Endothelial cell of umbilical vein (primary cell): ENCODE measurements around the gene MAFF. TPM values are rescaled to one million over a fixed set of nuclear protein-coding genes. Genes with fewer than 3 reads are reported as not detected.

Experiments used
- BruUV-seq: library from RNA; stranded (reverse); fragments of 400-500 nt; replicated peaks from 2 replicates; lab custom pipeline; 2021; lab: Mats Ljungman, UMichigan
- CTCF ChIA-PET: fragments of 300-600, 350-600 bp; sonication (Branson Sonifier 250); formaldehyde crosslinking; loops from one replicate; lab custom pipeline; 2021; ENCODE audit warnings: antibody characterized with exemption, inconsistent platforms; lab: Charles Lee
- POLR2A ChIA-PET: fragments of 300-600, 350-600 bp; sonication (Branson Sonifier 250); formaldehyde crosslinking; loops from one replicate; lab custom pipeline; 2021; ENCODE audit warnings: antibody characterized with exemption, inconsistent platforms; lab: Charles Lee
- DNase-seq: peaks from one replicate; pipeline ENCODE4 v3.0.0-alpha.2; 2011; ENCODE audit warnings: low read depth, low spot score
- FAIRE-seq: peaks from 2 replicates; lab custom pipeline; 2011; peaks lifted over from hg19 to GRCh38; lab: Jason Lieb, UNC
- H2AFZ ChIP-seq: 2 replicates; pipeline ENCODE4 v1.6.0; 2012; ENCODE audit warnings: low read depth, low read length, control low read depth, inconsistent platforms
- H3K27ac ChIP-seq: 2 replicates; pipeline ENCODE4 v1.5.1; 2011; ENCODE audit warnings: low read depth, mild to moderate bottlenecking, control low read depth, low read length, moderate library complexity; ENCODE audit not compliant: insufficient read depth
- H3K27me3 ChIP-seq, 2 experiments: 2 replicates each; pipeline versions ENCODE4 v1.6.0 to v1.6.1; 2011; ENCODE audit warnings: low read length in 2 of 2, mixed read lengths in 1 of 2; ENCODE audit not compliant: control insufficient read depth in 2 of 2, insufficient read depth in 2 of 2
- H3K36me3 ChIP-seq, 2 experiments: 2 replicates in 1 of 2; 3 replicates in 1 of 2; pipeline ENCODE4 v1.5.1; 2011; ENCODE audit warnings: low read length in 2 of 2, mild to moderate bottlenecking in 1 of 2, moderate library complexity in 1 of 2; ENCODE audit not compliant: control insufficient read depth in 2 of 2, insufficient read depth in 2 of 2; ENCODE audit errors: extremely low read depth in 1 of 2
- H3K4me1 ChIP-seq: 3 replicates; pipeline ENCODE4 v1.5.1; 2011; ENCODE audit warnings: mild to moderate bottlenecking, low read length; ENCODE audit not compliant: control insufficient read depth, insufficient read depth; ENCODE audit errors: extremely low read depth
- H3K4me2 ChIP-seq: 2 replicates; pipeline ENCODE4 v1.6.1; 2011; ENCODE audit warnings: low read length, control low read depth, mixed read lengths; ENCODE audit not compliant: insufficient read depth
- H3K4me3 ChIP-seq, 3 experiments: fragments of 200-600 bp in 1 of 3; sonication (generic), shearing (Covaris generic) in 1 of 3; replicated peaks in 1 of 3; 2 replicates each; pipeline ENCODE4 v1.5.1; 2011 to 2016; ENCODE audit warnings: control low read depth in 3 of 3, low read length in 3 of 3, mild to moderate bottlenecking in 2 of 3, inconsistent platforms in 1 of 3, low read depth in 1 of 3, moderate library complexity in 1 of 3; ENCODE audit not compliant: insufficient read depth in 1 of 3
- H3K79me2 ChIP-seq: 2 replicates; pipeline ENCODE4 v1.6.0; 2012; ENCODE audit warnings: low read length, inconsistent platforms; ENCODE audit not compliant: control insufficient read depth, insufficient read depth
- H3K9ac ChIP-seq: replicated peaks from 2 replicates; pipeline ENCODE3; 2011; ENCODE audit warnings: low read length, control low read depth; ENCODE audit not compliant: insufficient read depth; ENCODE audit errors: extremely low read depth
- H3K9me1 ChIP-seq: replicated peaks from 3 replicates; pipeline ENCODE4 v1.6.0; 2011; ENCODE audit warnings: mild to moderate bottlenecking, low read length; ENCODE audit not compliant: control insufficient read depth, insufficient read depth; ENCODE audit errors: extremely low read depth
- H3K9me3 ChIP-seq: replicated peaks from 2 replicates; pipeline ENCODE4 v1.5.1; 2012; ENCODE audit warnings: low read length, inconsistent platforms; ENCODE audit not compliant: control insufficient read depth, insufficient read depth
- H4K20me1 ChIP-seq: replicated peaks from 2 replicates; pipeline ENCODE3; 2011; ENCODE audit warnings: mild to moderate bottlenecking, low read length; ENCODE audit not compliant: control insufficient read depth, insufficient read depth; ENCODE audit errors: extremely low read depth
- EZH2 ChIP-seq: IDR thresholded peaks from 2 replicates; pipeline ENCODE4 v1.6.1; 2012; ENCODE audit warnings: borderline replicate concordance, low read depth, mild to moderate bottlenecking, moderate library complexity, low read length, inconsistent platforms; ENCODE audit not compliant: severe bottlenecking
- FOS ChIP-seq: IDR thresholded peaks from 2 replicates; pipeline ENCODE4 v1.6.1; 2011; ENCODE audit warnings: mild to moderate bottlenecking, low read length, moderate library complexity, borderline replicate concordance; ENCODE audit not compliant: insufficient read depth
- GATA2 ChIP-seq: IDR thresholded peaks from 2 replicates; pipeline ENCODE4 v1.7.0; 2011; ENCODE audit warnings: low read depth, mild to moderate bottlenecking, moderate library complexity, mixed read lengths, low read length; ENCODE audit not compliant: insufficient read length, insufficient read depth
- JUN ChIP-seq: IDR thresholded peaks from 2 replicates; pipeline ENCODE4 v1.6.1; 2011; ENCODE audit warnings: borderline replicate concordance, low read depth; ENCODE audit not compliant: insufficient read length, insufficient read depth
- MAX ChIP-seq: IDR thresholded peaks from 2 replicates; pipeline ENCODE4 v1.6.1; 2011; ENCODE audit not compliant: insufficient read depth, insufficient read length
- MYC ChIP-seq: IDR thresholded peaks from one replicate; pipeline ENCODE4 v1.6.1; 2011; ENCODE audit warnings: mild to moderate bottlenecking, low read depth, low read length
- POLR2A ChIP-seq: IDR thresholded peaks from 2 replicates; pipeline ENCODE4 v1.6.1; 2012; ENCODE audit warnings: low read depth, mild to moderate bottlenecking, control low read depth, low read length
- POLR2AphosphoS5 ChIP-seq: IDR thresholded peaks from 2 replicates; pipeline ENCODE4 v1.6.1; 2012; ENCODE audit warnings: low read depth, mild to moderate bottlenecking, control low read depth, low read length, moderate library complexity; ENCODE audit not compliant: insufficient read depth
- dilution Hi-C: fragments of 300-500 bp; cut with MboI; formaldehyde crosslinking; loops from one replicate; pipeline ENCODE4 v1.15.0; 2019; ENCODE audit warnings: low sequenced_read_pairs; ENCODE audit not compliant: extremely low pct_ligation_motif_present
- intact Hi-C: fragments of 100-400 bp; cut with micrococcal nuclease; formaldehyde crosslinking; loops from one replicate; pipeline ENCODE4 v1.10.0; 2022
- polyA plus RNA-seq, 4 experiments: library from polyadenylated mRNA; depleted of rRNA in 3 of 4; stranded (reverse) in 3 of 4; unstranded in 1 of 4; fragments of >200 nt; gene quantifications; 2 replicates each; pipeline versions ENCODE4 v1.2.1 to v1.2.3, GENCODE V29; 2011 to 2012; ENCODE audit warnings: missing spikeins in 1 of 4
- total RNA-seq: library from RNA; stranded (reverse); gene quantifications from 2 replicates; pipeline ENCODE4 v1.2.3, GENCODE V29; 2021
- TF ChIP-seq, protein P1 (sequence below), 2 donors: IDR thresholded peaks; 1 replicate in 1 of 2; 2 replicates in 1 of 2; pipeline ENCODE4 v1.5.1; 2011; ENCODE audit warnings: low read length in 2 of 2, mild to moderate bottlenecking in 2 of 2, moderate library complexity in 2 of 2, control low read depth in 1 of 2, inconsistent platforms in 1 of 2, low read depth in 1 of 2; ENCODE audit not compliant: insufficient read depth in 1 of 2; ENCODE audit errors: extremely low read depth in 1 of 2

The MAFF gene
- total and polyA plus RNA-seq, 2 donors (not counting 3 experiments of a cell fraction or from before 2014, with no cell fraction given) = 29.0 to 61.2 TPM

GRCh38 chr22:38170469-38170868, 31.3 kb upstream of the MAFF start:
- POLR2A ChIA-PET = no interaction called here

More at GRCh38 chr22:38170469-38170868, 31.3 kb upstream of the MAFF start:
- H3K4me3 ChIP-seq = no peak overlapping the region
- DNase-seq = no peak
- no peak for TF ChIP-seq EZH2
- TF ChIP-seq GATA2 = no peak
- TF ChIP-seq FOS = no peak
- TF ChIP-seq MAX = no peak
- no peak for TF ChIP-seq MYC
- TF ChIP-seq JUN = no peak
- TF ChIP-seq, protein P1, sequence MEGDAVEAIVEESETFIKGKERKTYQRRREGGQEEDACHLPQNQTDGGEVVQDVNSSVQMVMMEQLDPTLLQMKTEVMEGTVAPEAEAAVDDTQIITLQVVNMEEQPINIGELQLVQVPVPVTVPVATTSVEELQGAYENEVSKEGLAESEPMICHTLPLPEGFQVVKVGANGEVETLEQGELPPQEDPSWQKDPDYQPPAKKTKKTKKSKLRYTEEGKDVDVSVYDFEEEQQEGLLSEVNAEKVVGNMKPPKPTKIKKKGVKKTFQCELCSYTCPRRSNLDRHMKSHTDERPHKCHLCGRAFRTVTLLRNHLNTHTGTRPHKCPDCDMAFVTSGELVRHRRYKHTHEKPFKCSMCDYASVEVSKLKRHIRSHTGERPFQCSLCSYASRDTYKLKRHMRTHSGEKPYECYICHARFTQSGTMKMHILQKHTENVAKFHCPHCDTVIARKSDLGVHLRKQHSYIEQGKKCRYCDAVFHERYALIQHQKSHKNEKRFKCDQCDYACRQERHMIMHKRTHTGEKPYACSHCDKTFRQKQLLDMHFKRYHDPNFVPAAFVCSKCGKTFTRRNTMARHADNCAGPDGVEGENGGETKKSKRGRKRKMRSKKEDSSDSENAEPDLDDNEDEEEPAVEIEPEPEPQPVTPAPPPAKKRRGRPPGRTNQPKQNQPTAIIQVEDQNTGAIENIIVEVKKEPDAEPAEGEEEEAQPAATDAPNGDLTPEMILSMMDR (IDR thresholded peaks at IDR 0.05; ENCODE audit: extremely low read depth in 1 of 2, insufficient read depth in 1 of 2, low read depth in 1 of 2, low read length in 2 of 2) = no peak
- no peak for TF ChIP-seq POLR2AphosphoS5
- TF ChIP-seq POLR2A = no peak
- dilution Hi-C loops = no loop called here
- H3K27me3 ChIP-seq = no peaks in the 10 kb centered on the region
- no peak overlapping the region for H3K27ac ChIP-seq
- FAIRE-seq = no peak
- H3K9ac ChIP-seq = no peak overlapping the region
- no peaks in the 10 kb centered on the region for H3K36me3 ChIP-seq
- no peaks in the 10 kb centered on the region for H4K20me1 ChIP-seq
- H3K4me1 ChIP-seq = peaks cover 34% of the 10 kb centered on the region
- H3K4me2 ChIP-seq = no peak overlapping the region
- BruUV-seq = no TSS peak
- no peak overlapping the region for H2AFZ ChIP-seq
- intact Hi-C loops = no loop called here
- H3K9me3 ChIP-seq = no peaks in the 10 kb centered on the region
- H3K9me1 ChIP-seq = no peaks in the 10 kb centered on the region
- CTCF ChIA-PET = interaction anchor here (1.0 kb wide), 1 partner anchor 56 kb away, joined by 3 read pairs; no protein-coding TSS in a partner anchor
- H3K79me2 ChIP-seq = no peaks in the 10 kb centered on the region
